ENCODE data around the gene KSR1. TPM values are rescaled to one million over a fixed set of nuclear protein-coding genes. Genes with fewer than 3 reads are reported as not detected.
"Not testable (repeated sequence)": the region's sequence is repeated elsewhere in the genome, so short reads cannot be mapped to it uniquely, and the experiment has no call there.

The KSR1 gene
- polyA plus RNA-seq, 1 of the 3 experiments (the other 2 are of a cell fraction) = 7.5 TPM

DNA sequence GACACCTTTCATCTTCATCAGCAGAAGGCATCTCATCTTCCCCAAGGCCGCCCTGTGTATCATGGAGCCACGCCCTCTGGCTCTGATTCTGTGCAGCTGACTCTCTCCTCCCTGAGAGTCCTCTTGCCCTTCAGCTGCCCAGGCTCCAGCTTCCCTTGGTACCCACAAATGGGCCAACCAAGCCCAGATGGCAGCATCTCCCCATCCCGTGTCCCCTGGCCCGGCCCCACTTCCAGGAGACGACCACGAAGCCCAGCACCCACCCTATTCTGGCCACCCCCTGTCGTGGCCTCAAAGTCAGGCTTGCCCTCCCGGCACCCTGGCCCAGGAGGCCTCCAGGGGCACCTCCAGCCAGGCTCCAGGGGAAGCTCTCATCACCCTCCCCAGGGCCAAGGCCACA lies 31.3 kb upstream of the KSR1 start (continued):
- TF ChIP-seq GABPA (IDR thresholded peaks at IDR 0.05; ENCODE audit: low read depth) (no peak), RXRA (IDR thresholded peaks at IDR 0.05; ENCODE audit: borderline replicate concordance, low read depth) (no peak)

DNA sequence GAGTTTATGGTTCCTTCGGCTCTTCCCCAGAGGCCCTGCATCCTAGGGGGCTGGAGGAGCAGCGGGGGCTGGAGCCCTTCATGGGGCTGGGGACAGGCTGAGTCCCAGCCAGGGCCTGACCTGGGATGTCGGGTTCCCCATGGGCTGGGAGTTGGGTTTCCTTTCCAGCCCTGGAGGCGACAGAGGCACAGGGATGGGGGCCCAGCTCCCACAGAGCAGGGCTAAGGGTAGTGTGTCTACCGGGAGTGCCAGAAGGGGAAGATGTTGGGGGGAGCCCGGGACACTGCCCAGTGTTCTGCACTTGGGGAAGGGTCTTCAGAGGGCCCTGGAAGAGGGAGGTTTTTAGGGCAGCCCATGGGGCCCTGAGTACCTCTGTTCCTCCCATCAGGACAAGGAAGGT lies 30.7 kb upstream of the KSR1 start:
- H3K27me3 ChIP-seq (ENCODE audit: insufficient read depth); H2AFZ ChIP-seq (ENCODE audit: low read depth); H3K79me2 ChIP-seq (ENCODE audit: insufficient read depth); H3K4me2 ChIP-seq; H3K4me3 ChIP-seq (ENCODE audit: low read depth in 2 of 2, low read length in 1 of 2); H3K4me1 ChIP-seq (ENCODE audit: control insufficient read depth in 1 of 2, insufficient read depth in 2 of 2, low read depth in 1 of 2, low read length in 1 of 2); H3K9me3 ChIP-seq; H3K27ac ChIP-seq (ENCODE audit: low read depth in 2 of 2, low read length in 1 of 2); H3F3A ChIP-seq (replicated peaks; ENCODE audit: insufficient read depth); H3K9me2 ChIP-seq; H3K9ac ChIP-seq; H4K20me1 ChIP-seq (ENCODE audit: insufficient read depth); CTCF ChIA-PET; H3K36me3 ChIP-seq (replicated peaks in 1 of 2; ENCODE audit: control insufficient read depth in 1 of 2, insufficient read depth in 2 of 2, low read length in 1 of 2); POLR2A ChIA-PET; DNase-seq: not testable (repeated sequence)
- WGBS (ENCODE audit: low lambda C conversion rate) = no CpG with 5 or more reads among the region's 6 CpGs

DNA sequence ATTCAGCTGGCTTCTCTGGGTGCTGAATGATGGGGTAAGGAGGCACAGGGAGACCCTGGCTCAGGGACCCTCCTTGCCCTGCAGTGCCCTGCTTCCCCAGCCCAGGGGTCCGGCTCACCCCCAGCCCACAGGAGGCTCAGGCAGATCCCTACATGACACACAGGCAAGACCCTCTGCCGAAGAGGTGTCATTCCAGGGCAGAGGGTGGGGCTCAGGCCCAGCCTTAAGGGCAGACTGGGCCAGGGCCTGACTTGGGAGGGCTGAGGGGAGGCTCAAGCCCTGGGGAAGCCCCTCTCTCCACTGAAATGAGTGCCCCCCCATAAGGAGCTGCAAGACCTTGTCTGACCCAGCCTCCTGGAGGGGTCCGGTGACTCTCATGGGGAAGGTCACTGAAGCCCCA lies 30.3 kb upstream of the KSR1 start:
- TF ChIP-seq NFIC (IDR thresholded peaks at IDR 0.05; ENCODE audit: borderline replicate concordance) (no peak), CHD2 (IDR thresholded peaks at IDR 0.05; ENCODE audit: low read length, partially characterized antibody) (no peak), JUND (IDR thresholded peaks at IDR 0.05) (no peak), RFX5 (IDR thresholded peaks at IDR 0.05; ENCODE audit: low read length) (no peak), POLR2AphosphoS5 (IDR thresholded peaks at IDR 0.05; ENCODE audit: low read depth, low read length) (no peak), FOXJ3 (CRISPR knock-in tag; IDR thresholded peaks at IDR 0.05) (no peak), FOXM1 (IDR thresholded peaks at IDR 0.05; ENCODE audit: low read depth) (no peak), FOSL2 (IDR thresholded peaks at IDR 0.05; ENCODE audit: borderline replicate concordance, low read depth) (no peak), NRF1 (IDR thresholded peaks at IDR 0.05; ENCODE audit: low read depth, low read length) (no peak), MEF2A (IDR thresholded peaks at IDR 0.05; ENCODE audit: borderline replicate concordance, low read depth) (no peak), YY1 (IDR thresholded peaks at IDR 0.05; ENCODE audit: low read depth) (no peak), SIN3A (IDR thresholded peaks at IDR 0.05; ENCODE audit: borderline replicate concordance, low read depth, low read length) (no peak), TCF12 (IDR thresholded peaks at IDR 0.05) (no peak)
- TF ChIP-seq, protein P1, sequence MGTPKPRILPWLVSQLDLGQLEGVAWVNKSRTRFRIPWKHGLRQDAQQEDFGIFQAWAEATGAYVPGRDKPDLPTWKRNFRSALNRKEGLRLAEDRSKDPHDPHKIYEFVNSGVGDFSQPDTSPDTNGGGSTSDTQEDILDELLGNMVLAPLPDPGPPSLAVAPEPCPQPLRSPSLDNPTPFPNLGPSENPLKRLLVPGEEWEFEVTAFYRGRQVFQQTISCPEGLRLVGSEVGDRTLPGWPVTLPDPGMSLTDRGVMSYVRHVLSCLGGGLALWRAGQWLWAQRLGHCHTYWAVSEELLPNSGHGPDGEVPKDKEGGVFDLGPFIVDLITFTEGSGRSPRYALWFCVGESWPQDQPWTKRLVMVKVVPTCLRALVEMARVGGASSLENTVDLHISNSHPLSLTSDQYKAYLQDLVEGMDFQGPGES (IDR thresholded peaks at IDR 0.05; ENCODE audit: low read depth, low read length) = no peak
- TF ChIP-seq, protein P2, sequence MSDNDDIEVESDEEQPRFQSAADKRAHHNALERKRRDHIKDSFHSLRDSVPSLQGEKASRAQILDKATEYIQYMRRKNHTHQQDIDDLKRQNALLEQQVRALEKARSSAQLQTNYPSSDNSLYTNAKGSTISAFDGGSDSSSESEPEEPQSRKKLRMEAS (IDR thresholded peaks at IDR 0.05; ENCODE audit: low read depth) = no peak
- TF ChIP-seq, protein P3, sequence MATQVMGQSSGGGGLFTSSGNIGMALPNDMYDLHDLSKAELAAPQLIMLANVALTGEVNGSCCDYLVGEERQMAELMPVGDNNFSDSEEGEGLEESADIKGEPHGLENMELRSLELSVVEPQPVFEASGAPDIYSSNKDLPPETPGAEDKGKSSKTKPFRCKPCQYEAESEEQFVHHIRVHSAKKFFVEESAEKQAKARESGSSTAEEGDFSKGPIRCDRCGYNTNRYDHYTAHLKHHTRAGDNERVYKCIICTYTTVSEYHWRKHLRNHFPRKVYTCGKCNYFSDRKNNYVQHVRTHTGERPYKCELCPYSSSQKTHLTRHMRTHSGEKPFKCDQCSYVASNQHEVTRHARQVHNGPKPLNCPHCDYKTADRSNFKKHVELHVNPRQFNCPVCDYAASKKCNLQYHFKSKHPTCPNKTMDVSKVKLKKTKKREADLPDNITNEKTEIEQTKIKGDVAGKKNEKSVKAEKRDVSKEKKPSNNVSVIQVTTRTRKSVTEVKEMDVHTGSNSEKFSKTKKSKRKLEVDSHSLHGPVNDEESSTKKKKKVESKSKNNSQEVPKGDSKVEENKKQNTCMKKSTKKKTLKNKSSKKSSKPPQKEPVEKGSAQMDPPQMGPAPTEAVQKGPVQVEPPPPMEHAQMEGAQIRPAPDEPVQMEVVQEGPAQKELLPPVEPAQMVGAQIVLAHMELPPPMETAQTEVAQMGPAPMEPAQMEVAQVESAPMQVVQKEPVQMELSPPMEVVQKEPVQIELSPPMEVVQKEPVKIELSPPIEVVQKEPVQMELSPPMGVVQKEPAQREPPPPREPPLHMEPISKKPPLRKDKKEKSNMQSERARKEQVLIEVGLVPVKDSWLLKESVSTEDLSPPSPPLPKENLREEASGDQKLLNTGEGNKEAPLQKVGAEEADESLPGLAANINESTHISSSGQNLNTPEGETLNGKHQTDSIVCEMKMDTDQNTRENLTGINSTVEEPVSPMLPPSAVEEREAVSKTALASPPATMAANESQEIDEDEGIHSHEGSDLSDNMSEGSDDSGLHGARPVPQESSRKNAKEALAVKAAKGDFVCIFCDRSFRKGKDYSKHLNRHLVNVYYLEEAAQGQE (IDR thresholded peaks at IDR 0.05; ENCODE audit: low read depth, low read length) = no peak
- TF ChIP-seq, protein P4, sequence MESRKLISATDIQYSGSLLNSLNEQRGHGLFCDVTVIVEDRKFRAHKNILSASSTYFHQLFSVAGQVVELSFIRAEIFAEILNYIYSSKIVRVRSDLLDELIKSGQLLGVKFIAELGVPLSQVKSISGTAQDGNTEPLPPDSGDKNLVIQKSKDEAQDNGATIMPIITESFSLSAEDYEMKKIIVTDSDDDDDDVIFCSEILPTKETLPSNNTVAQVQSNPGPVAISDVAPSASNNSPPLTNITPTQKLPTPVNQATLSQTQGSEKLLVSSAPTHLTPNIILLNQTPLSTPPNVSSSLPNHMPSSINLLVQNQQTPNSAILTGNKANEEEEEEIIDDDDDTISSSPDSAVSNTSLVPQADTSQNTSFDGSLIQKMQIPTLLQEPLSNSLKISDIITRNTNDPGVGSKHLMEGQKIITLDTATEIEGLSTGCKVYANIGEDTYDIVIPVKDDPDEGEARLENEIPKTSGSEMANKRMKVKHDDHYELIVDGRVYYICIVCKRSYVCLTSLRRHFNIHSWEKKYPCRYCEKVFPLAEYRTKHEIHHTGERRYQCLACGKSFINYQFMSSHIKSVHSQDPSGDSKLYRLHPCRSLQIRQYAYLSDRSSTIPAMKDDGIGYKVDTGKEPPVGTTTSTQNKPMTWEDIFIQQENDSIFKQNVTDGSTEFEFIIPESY (IDR thresholded peaks at IDR 0.05; ENCODE audit: borderline replicate concordance, low read depth) = no peak
- TF ChIP-seq, protein P5, sequence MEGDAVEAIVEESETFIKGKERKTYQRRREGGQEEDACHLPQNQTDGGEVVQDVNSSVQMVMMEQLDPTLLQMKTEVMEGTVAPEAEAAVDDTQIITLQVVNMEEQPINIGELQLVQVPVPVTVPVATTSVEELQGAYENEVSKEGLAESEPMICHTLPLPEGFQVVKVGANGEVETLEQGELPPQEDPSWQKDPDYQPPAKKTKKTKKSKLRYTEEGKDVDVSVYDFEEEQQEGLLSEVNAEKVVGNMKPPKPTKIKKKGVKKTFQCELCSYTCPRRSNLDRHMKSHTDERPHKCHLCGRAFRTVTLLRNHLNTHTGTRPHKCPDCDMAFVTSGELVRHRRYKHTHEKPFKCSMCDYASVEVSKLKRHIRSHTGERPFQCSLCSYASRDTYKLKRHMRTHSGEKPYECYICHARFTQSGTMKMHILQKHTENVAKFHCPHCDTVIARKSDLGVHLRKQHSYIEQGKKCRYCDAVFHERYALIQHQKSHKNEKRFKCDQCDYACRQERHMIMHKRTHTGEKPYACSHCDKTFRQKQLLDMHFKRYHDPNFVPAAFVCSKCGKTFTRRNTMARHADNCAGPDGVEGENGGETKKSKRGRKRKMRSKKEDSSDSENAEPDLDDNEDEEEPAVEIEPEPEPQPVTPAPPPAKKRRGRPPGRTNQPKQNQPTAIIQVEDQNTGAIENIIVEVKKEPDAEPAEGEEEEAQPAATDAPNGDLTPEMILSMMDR (IDR thresholded peaks at IDR 0.05) = no peak
- Histone ChIP-seq H3K4me1 (ENCODE audit: control insufficient read depth in 1 of 2, insufficient read depth in 2 of 2, low read depth in 1 of 2, low read length in 1 of 2) (no peaks in the 10 kb centered on the region), H3K4me2 (no peak overlapping the region), H3K27ac (ENCODE audit: low read depth in 2 of 2, low read length in 1 of 2) (no peak overlapping the region), H3K27me3 (ENCODE audit: insufficient read depth) (no peaks in the 10 kb centered on the region), H3K9me3 (no peaks in the 10 kb centered on the region), H2AFZ (ENCODE audit: low read depth) (no peak overlapping the region), H3K79me2 (ENCODE audit: insufficient read depth) (no peaks in the 10 kb centered on the region), H3K36me3 (replicated peaks in 1 of 2; ENCODE audit: control insufficient read depth in 1 of 2, insufficient read depth in 2 of 2, low read length in 1 of 2) (no peaks in the 10 kb centered on the region), H3K9me2 (no peaks in the 10 kb centered on the region), H3K9ac (no peak overlapping the region), H4K20me1 (ENCODE audit: insufficient read depth) (no peaks in the 10 kb centered on the region), H3F3A (replicated peaks; ENCODE audit: insufficient read depth) (no peaks in the 10 kb centered on the region), H3K4me3 (ENCODE audit: low read depth in 2 of 2, low read length in 1 of 2) (no peak overlapping the region)
- DNase-seq = no peak
- WGBS (ENCODE audit: low lambda C conversion rate) = 70% methylated on average over 2 of the region's 3 CpGs
- ChIA-PET POLR2A (no interaction called here), CTCF (no interaction called here)
